Tibial nerve (tissue), 4 donors: ENCODE measurements around the gene PDXDC1.
"Not testable (repeated sequence)": the region's sequence is repeated elsewhere in the genome, so short reads cannot be mapped to it uniquely, and the experiment has no call there.

Source experiments
- CTCF ChIP-seq, 5 experiments: fragments of 200-600 bp in 3 of 5; fragments of 450-650 bp in 2 of 5; sonication (generic) in 3 of 5; IDR thresholded peaks; one replicate each; pipeline ENCODE4 v1.5.1; 2016 to 2019; ENCODE audit warnings: antibody characterized with exemption in 5 of 5, mild to moderate bottlenecking in 3 of 5, moderate library complexity in 2 of 5
- EP300 ChIP-seq, 2 donors: sonication (generic); formaldehyde crosslinking; IDR thresholded peaks; one replicate each; pipeline ENCODE4 v1.6.1; 2017; ENCODE audit warnings: antibody characterized with exemption in 2 of 2, mild to moderate bottlenecking in 1 of 2
- POLR2A ChIP-seq, 2 donors: fragments of 450-650 bp; IDR thresholded peaks; one replicate each; pipeline ENCODE4 v1.6.1; 2017; ENCODE audit warnings: antibody characterized with exemption in 2 of 2, mild to moderate bottlenecking in 2 of 2, moderate library complexity in 2 of 2

DNA sequence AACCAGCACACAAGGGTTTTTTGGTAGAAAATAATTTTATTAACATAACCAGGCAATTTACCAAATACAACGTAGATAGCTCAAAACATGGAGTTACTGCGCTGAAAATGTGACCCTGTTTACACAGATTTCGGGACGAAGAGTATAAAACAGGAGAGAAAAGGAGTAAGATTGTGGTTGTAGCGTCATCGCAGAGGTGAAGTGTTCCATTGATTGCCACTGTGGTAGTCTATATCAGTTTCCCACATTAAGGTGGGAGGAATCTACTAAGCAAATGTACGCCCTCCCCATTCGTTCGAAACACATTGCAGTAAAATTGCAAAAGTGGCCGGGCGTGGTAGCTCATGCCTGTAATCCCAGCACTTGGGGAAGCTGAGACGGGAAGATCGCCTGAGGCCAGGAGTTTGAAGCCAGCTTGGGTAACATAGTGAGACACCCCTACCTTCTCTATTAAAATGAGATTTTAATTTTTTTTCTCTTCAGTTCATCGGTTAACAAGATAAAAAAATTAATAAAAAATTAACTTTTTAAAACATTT is 972 bp upstream of the PDXDC1 start:
- not testable (repeated sequence) for TF ChIP-seq POLR2A, CTCF, EP300 (IDR thresholded peaks at IDR 0.05)
